ENCODE data around the gene KATNB1. TPM values are rescaled to one million over a fixed set of nuclear protein-coding genes. Genes with fewer than 3 reads are reported as not detected.

KATNB1 gene
- polyA plus RNA-seq, 1 donor from 2014 or later: 57.9 TPM

- Histone ChIP-seq H3K9me3 (ENCODE audit: low read length) (no peaks in the 10 kb centered on the region), H2AFZ (ENCODE audit: low read depth, low read length) (no peak overlapping the region), H3K27me3 (ENCODE audit: insufficient read depth, low read depth, low read length) (no peaks in the 10 kb centered on the region), H3K9me2 (ENCODE audit: insufficient read depth, low read length) (no peaks in the 10 kb centered on the region), H3F3A (ENCODE audit: insufficient read depth, low read length, poor library complexity, severe bottlenecking) (no peaks in the 10 kb centered on the region), H3K9ac (ENCODE audit: low read length) (no peak overlapping the region), H3K4me2 (ENCODE audit: low read length) (no peak overlapping the region), H3K79me2 (replicated peaks; ENCODE audit: insufficient read depth, low read length) (no peaks in the 10 kb centered on the region), H3K4me3 (ENCODE audit: low read length) (no peak overlapping the region), H3K36me3 (ENCODE audit: insufficient read depth, low read length) (no peaks in the 10 kb centered on the region), H3K27ac (ENCODE audit: low read length) (no peak overlapping the region), H4K20me1 (ENCODE audit: insufficient read depth) (no peaks in the 10 kb centered on the region)
- no peak for TF ChIP-seq RAD21 (conservative IDR thresholded peaks at IDR 0.05)
- TF ChIP-seq SMC3 (conservative IDR thresholded peaks at IDR 0.05; ENCODE audit: poor library complexity): no peak
- no peak for TF ChIP-seq CTCF (IDR thresholded peaks at IDR 0.05; ENCODE audit: poor library complexity, severe bottlenecking)
- TF ChIP-seq, protein P1, sequence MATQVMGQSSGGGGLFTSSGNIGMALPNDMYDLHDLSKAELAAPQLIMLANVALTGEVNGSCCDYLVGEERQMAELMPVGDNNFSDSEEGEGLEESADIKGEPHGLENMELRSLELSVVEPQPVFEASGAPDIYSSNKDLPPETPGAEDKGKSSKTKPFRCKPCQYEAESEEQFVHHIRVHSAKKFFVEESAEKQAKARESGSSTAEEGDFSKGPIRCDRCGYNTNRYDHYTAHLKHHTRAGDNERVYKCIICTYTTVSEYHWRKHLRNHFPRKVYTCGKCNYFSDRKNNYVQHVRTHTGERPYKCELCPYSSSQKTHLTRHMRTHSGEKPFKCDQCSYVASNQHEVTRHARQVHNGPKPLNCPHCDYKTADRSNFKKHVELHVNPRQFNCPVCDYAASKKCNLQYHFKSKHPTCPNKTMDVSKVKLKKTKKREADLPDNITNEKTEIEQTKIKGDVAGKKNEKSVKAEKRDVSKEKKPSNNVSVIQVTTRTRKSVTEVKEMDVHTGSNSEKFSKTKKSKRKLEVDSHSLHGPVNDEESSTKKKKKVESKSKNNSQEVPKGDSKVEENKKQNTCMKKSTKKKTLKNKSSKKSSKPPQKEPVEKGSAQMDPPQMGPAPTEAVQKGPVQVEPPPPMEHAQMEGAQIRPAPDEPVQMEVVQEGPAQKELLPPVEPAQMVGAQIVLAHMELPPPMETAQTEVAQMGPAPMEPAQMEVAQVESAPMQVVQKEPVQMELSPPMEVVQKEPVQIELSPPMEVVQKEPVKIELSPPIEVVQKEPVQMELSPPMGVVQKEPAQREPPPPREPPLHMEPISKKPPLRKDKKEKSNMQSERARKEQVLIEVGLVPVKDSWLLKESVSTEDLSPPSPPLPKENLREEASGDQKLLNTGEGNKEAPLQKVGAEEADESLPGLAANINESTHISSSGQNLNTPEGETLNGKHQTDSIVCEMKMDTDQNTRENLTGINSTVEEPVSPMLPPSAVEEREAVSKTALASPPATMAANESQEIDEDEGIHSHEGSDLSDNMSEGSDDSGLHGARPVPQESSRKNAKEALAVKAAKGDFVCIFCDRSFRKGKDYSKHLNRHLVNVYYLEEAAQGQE (IDR thresholded peaks at IDR 0.05; ENCODE audit: borderline replicate concordance): no peak
- TF ChIP-seq MXI1 (conservative IDR thresholded peaks at IDR 0.05; ENCODE audit: poor library complexity, severe bottlenecking): no peak
- TF ChIP-seq EP300 (conservative IDR thresholded peaks at IDR 0.05; ENCODE audit: poor library complexity, severe bottlenecking): no peak
- no peak for TF ChIP-seq EZH2 (IDR thresholded peaks at IDR 0.05; ENCODE audit: borderline replicate concordance, insufficient read depth, low read length, poor library complexity, severe bottlenecking)
- no peak for TF ChIP-seq POLR2AphosphoS5 (IDR thresholded peaks at IDR 0.05)
- TF ChIP-seq TAF1 (IDR thresholded peaks at IDR 0.05; ENCODE audit: low read depth): no peak
Observed at GRCh38 chr16:57724531-57724930, 11.0 kb upstream of the KATNB1 start.

GRCh38 chr16:57725151-57725550, 10.4 kb upstream of the KATNB1 start:
- no peak overlapping the region for H3K4me2 ChIP-seq (ENCODE audit: low read length)
- no peaks in the 10 kb centered on the region for H3F3A ChIP-seq (ENCODE audit: insufficient read depth, low read length, poor library complexity, severe bottlenecking)
- H3K36me3 ChIP-seq (ENCODE audit: insufficient read depth, low read length): no peaks in the 10 kb centered on the region
- no peaks in the 10 kb centered on the region for H3K9me2 ChIP-seq (ENCODE audit: insufficient read depth, low read length)
- H3K27ac ChIP-seq (ENCODE audit: low read length): no peak overlapping the region
- no peaks in the 10 kb centered on the region for H3K79me2 ChIP-seq (replicated peaks; ENCODE audit: insufficient read depth, low read length)
- H3K9ac ChIP-seq (ENCODE audit: low read length): no peak overlapping the region
- no peaks in the 10 kb centered on the region for H4K20me1 ChIP-seq (ENCODE audit: insufficient read depth)
- H2AFZ ChIP-seq (ENCODE audit: low read depth, low read length): no peak overlapping the region
- no peaks in the 10 kb centered on the region for H3K27me3 ChIP-seq (ENCODE audit: insufficient read depth, low read depth, low read length)
- H3K4me3 ChIP-seq (ENCODE audit: low read length): no peak overlapping the region
- H3K9me3 ChIP-seq (ENCODE audit: low read length): no peaks in the 10 kb centered on the region
- TF ChIP-seq, protein P1 (IDR thresholded peaks at IDR 0.05; ENCODE audit: borderline replicate concordance): no peak
- TF ChIP-seq POLR2AphosphoS5 (IDR thresholded peaks at IDR 0.05) (no peak), MXI1 (conservative IDR thresholded peaks at IDR 0.05; ENCODE audit: poor library complexity, severe bottlenecking) (no peak), TAF1 (IDR thresholded peaks at IDR 0.05; ENCODE audit: low read depth) (no peak), CTCF (IDR thresholded peaks at IDR 0.05; ENCODE audit: poor library complexity, severe bottlenecking) (no peak), EP300 (conservative IDR thresholded peaks at IDR 0.05; ENCODE audit: poor library complexity, severe bottlenecking) (no peak), RAD21 (conservative IDR thresholded peaks at IDR 0.05) (no peak), EZH2 (IDR thresholded peaks at IDR 0.05; ENCODE audit: borderline replicate concordance, insufficient read depth, low read length, poor library complexity, severe bottlenecking) (no peak), SMC3 (conservative IDR thresholded peaks at IDR 0.05; ENCODE audit: poor library complexity) (no peak)

Measured in neural cell (in vitro differentiated cells).